Hematopoietic multipotent progenitor cell treated with erythropoietin and hydrocortisone succinate and interleukin-3 and kit ligand, for 4 days (in vitro differentiated cells): ENCODE data around the gene KCNQ1.

Experiments used
- DNase-seq: peaks from one replicate; pipeline ENCODE4 v3.0.0-alpha.2; 2015

Gene KCNQ1

DNA sequence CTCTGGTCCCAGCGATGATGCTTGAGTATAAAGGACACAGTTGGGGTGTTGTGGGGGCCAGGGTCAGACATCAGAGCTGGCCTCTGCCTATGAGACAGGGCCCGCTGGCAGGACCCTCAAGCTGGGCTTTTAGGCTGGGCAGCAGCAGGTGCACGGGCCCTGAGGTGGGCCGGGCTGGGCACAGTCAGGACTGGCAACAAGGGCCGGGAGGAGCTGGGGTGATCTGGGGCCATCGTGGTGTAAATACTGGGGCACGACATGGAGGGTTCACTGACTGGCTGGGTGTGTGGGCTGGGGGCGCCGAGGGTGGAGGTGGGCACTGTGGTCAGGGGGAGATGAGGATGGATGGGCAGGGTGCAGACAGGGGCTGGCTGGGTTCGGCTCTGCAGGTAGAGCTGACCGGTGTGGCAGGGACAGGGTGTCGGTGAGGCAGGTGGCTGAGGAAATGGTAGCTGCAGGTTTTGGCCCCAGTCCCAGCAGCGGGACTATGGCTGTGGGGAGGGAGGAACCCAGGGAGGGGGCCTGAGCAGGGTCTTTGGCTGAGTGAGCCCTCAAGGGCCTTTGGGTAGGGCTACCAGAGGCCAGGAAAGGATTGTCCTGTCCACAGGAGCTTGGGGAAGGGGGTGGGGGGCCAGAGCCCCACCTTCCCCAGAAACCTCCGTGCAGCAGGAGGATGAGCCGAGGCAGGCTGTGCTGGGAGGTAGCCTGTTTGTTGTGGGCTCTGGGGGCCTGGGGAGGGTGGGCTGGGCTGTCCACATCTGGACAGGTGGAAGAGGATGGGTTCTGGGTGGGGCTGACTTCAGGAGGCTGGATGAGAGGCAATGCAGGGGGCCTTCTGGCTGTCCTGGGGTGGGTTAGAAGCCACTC lies 81.4 kb downstream of the KCNQ1 start:
- DNase-seq, result no peak

DNA sequence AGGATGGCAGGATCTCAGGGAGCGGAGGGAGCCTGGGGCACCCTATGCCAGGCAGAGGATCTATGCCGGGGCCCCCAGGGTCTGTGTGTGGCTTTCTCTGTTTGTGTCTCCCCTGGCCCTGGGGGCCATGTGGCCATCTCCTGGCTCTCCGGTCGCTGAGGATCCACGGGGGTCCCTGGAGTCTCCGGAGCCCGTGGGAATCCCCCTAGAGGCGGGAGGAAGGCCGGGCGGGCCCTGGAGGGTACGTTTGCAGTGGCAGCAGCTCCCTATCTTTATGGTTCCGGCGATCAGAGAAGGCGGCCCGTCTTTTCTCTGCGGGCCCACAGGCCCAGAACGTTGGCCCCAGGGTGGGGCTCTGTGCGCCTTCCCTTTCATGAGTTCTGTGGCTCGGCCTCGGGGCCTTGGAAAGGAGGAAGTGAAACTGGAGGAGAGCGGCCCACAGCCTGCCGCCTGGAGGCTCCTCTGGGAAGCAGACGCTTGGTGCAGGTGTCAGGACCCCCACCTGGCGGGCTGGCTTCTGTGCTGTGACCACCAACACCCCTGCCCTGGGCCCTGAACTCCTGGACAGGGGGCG lies 82.1 kb downstream of the KCNQ1 start:
- peak; percentile 67 for DNase-seq

DNA sequence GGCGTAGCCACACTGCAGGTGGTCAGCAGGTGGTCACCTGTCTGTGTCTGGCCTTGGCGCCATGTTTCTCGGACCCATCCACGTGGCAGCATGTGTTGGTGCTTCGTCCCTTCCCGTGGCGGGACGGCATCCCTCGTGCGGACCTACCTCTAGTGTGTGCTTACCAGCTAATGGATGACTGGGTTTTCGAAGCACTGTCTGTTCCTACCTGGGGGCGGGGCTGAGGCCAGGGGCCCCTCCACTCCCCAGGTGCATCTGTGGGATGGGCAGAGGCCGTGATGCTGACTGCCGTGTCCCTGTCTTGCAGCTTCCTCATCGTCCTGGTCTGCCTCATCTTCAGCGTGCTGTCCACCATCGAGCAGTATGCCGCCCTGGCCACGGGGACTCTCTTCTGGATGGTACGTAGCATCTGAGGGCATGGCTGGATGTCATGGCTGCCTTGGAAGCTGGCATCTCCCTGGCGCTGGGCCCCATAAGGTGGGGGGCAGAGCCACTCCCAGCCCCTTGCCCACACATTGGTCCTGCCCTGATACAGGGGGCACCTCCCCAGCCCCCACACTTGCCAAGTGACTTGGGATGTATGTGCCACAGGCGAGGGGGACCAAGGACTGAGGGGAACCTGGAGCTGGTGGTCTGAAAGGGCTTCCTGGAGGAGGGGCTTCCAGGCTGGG lies 82.9 kb downstream of the KCNQ1 start:
- no peak for DNase-seq

DNA sequence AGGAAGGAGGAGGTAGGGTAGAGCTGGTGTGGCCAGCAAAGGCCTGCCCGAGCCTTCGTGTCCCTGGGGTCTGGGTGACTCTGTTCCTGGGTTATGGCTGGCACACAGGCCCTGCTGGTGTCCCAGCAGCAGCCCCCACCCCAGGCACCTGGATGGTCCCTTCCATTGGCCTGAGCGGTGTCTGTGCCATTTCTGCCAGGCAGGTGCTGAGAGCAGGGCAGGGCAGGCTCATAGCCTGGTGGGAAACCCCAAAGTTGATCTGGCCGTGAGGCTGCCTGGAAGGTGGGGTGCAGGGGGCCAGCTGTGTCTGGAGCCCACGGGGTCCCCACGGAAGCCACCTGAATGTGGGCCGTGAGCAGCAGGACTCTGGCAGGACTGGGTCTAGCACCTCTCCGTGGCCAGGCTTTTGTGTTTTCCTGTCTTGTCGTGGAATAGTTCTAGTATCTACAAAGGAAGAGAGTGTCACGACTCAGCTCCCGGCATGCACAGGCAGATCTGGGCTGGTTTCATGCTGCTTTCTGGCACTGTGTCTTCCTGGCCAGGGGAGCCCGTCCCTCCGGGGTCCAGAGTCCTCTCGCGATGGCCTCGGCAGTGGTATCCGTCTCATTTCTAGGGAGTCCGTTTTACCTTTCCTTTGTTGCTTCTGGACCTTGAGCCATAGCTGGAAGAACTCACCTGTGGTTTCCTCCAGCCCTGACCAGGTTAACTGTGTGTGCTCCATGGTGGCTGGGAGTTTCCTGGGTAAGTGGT lies 83.7 kb downstream of the KCNQ1 start:
- no peak for DNase-seq

DNA sequence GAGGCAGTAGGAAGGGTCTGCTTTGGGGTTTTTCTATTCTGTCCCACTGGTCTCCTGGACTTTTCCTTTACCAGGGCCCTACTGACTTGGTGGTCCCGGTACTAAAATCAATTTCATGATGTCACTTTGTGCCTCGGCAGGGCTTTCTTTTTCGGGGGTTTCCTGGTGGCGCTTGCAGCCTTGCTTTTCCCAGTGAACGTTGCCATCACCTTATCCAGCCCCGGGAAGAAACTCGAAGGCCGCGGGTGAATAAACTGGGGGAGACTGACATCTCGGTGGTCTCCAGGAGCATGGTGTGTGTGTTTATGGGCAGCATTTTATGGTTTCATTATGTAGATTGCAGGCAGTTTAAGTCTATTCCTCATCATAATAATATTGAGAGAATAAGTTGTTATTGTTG lies 84.4 kb downstream of the KCNQ1 start:
- no peak for DNase-seq

DNA sequence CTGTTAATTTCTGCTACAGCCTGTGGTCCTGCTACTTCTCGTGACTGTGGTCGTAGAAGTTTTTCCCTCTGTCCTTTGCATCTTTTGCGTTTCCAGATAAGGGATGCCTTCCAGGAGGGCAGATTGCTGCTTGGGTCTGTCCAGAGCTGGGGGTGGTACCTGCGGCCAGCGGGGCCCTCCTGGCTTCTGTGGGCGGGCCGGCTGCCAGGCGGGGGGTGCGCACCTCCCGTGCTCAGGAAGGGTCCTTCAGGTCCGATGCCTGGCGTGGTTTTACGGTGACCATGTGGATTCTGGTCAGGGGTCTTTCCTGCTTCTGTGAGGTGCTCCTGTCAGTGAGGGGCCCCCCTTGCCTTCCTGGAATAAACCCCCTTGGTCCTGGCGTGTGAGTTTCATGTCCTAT lies 84.8 kb downstream of the KCNQ1 start:
- DNase-seq, result no peak

DNA sequence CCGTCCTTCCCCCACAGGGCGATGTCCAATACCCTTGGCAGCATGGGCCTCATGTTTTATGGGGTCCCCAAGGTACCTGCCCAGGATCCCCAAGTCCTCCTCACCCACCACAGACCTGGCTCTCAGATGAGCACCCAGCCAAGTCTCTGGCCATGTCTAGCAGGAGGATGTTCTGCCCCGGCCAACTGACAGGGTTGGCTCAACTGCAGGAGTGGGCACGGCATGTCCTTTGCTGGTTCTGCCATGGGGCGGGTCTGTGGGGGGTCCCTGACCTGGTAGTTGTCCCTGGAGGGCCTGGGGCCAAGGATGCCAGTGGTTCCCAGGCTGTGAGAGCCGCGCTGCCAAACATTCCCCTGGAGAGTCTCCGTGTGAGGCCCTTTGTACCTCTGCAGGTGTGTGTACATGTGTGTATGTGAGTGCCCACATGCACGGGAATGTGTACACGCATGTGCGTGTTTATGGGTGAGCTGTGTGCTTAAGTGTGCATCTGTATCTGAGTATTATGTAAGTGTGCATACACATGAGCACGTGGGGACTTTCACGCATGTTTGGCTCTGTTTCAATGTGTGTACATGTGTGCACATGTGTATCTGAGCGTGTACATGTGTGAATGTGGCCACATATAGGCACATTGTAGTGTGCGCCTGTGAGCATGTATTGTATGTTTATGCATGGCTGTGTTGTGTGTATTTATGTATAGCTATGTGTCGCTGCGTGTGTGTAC lies 85.5 kb downstream of the KCNQ1 start:
- DNase-seq, result no peak

DNA sequence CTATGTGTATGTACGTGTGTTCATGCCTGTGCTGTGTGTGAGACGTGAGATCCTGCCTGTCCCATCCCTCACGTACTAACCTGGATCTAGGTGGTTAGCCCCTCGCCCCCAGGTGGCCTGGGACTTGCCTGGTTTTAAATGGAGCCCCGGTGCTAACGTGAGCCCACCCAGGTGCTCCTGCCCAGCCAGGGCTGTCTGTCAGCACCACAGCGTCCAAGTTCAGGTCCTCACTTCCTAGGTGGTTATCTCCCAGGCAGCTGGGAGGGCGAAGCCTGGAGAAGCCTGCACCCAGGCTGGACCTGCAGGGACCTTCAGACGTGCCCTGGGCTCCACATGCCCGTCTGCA lies 86.0 kb downstream of the KCNQ1 start:
- no peak for DNase-seq

DNA sequence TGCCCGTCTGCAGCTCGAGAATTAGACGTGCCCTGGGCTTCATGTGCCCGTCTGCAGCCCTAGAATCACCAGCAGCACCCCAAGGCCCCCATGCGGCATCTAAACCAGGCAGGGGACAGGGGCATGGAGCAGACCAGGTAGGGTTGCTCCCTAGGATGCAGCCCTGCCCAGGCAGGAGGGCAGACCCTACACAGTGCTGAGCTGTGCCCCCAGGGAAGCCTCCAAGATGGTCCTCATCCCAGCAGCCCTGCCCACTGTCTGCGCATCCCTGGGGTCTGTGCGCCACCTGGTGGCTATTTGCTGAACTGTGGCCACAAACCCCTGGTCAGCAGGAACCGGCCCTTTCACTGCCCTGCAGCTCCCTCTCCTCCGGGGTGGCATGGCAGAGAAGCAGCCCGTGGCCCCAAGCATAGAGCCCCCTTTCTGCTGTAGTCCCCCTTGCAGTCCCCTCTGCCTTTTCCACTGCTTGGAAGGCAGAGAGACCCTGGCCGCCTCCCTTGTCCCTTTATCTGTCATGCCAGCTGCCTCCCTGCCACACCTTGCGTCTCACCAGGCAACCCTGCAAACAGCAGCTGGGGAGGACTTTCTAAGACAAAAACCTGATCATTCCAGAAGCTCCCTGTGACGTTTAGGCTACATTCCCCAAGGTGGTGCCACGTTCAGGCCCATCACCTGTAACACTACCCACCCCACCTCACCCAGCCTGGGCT lies 86.6 kb downstream of the KCNQ1 start:
- DNase-seq, result peak; percentile 72

DNA sequence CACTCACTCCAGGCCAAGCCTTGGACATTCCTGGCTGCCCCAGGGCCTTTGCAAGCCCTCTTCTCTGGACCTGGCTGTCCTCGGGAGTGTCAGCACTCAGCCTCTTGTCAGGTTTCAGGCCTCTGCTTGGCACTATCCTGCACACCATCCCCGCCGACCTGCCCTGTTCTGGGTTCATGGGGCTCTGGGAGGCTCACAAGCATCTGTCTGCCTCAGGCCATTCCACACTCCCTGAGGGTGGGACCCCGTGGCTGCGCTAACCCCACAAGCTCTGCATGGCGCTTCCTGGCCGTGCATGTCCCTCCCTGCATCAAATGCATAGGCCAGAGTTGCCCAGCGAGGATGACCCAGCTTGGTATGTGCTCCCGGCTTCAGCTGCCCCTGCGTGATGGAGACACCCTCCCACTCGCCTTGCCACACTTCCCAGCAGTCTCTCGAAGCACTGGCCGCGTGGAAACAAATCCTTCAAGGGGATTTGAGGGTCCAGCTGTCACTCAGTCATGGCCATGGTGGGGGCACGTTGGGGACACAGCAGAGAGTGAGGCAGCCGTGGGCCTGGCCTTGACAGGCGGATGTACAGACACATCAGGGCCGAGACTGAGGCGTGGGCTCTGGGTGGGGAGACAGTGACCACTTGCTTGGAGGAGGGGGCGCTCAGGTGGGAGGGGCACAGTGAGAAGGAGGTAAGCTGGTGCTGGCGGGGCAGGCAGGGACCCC lies 87.3 kb downstream of the KCNQ1 start:
- no peak for DNase-seq

DNA sequence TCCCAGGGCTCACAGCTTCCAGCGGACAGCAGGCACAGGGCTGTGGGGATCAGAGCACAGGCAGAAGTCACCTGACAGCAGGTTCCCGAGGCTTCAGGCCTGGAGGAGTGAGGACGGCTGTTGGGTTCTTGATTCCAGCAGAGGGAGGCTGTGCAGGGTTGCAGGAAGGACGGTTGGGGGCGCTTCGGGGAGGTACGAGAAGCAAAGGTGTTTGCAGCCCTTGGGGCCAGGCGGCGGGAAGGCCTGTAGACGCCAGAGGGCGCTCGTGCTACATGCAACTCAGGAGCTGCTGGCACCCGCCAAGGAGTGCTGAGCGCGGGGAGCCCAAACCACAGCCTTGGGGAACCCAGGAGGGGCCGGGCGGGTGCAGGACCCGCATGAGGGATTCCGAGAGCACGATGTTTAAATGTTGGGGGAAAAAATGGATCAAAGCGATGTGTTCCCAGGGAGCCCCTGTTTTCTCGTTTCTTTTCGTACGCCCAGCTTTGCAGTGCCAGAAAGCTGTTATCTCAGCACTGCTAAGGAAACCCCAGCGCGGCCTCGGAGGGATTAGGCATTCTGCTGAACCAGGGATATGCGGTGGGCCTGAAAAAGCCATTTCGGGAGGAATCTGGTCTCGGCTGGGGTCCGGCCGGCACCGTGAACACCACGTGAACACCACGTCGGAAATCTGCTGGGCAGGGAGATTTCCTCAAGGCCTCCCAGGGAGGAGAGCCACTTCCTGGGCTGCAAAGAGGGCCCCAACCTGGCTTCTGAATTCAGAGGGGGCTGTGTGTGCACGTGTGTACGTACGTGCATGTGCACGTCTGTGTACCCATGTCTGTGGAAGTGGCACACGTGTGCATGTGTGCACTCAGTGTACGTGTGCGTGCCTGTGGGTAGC lies 88.1 kb downstream of the KCNQ1 start:
- peak; percentile 96 for DNase-seq

DNA sequence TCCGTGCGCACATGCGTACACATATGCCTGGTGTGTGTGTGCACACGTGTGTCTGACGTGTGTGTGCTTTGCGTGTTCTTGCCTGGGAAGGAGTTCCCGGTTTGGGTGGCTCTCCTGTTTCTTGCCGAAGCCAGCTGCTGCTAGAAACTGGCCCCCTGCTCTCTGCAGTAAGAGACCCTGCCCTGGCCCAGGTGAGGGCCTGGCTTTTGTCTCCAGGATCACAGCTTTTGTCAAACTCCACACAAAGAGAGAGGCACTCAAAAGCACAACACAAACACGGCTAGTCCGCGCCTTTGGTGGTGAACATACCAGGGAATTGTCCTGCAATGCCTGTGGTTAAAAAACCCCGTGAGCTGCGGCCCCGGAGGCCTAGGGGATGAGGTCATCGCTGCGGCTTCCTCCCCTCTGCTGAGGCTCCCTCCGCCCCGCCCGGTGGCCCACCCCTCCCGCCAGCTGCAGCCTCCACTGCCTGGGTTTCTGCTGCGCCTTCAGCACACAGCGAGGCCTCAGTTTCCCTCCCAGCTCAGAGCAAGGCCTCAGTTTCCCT lies 88.9 kb downstream of the KCNQ1 start:
- peak; percentile 93 for DNase-seq

DNA sequence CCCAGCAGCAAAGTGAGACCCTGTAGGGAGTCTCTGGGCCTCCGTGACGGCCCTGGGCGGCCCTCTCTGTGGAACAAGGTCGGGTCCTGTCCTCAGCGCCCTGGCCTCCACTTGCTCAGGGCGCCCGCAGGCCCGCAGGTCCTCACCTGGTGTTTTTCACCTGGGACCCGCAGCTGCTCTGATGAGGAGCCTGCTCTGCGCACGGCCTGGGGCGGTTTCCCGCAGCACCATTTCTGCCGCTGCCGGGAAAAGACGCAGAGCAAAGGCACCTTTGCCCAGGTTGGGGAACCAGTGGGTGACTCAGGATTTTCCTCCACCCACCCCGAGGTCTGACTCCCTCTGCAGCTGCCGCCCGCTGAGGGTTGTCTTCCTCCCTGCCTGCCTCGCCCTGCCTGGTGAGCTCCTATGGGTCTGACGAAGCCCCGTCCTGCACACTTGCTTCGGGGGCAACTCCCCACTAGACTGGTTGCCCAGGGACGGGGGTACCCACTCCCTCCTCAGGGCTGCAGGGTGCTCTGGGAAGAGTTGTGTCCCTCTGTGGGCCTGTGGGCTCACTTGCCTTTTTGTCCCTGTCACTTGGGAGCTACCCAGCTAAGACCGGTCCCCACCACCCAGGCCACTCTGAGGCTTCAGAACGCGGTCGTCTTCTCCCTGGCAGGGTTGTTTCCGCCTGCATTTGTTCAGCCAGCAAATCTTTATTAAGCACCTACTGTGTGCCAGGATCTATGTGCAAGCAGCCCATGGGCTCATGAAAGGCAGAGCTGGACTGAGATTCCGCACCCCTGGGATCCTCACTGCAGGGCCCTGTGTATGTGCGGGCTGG lies 89.5 kb downstream of the KCNQ1 start:
- DNase-seq, result peak; percentile 39

DNA sequence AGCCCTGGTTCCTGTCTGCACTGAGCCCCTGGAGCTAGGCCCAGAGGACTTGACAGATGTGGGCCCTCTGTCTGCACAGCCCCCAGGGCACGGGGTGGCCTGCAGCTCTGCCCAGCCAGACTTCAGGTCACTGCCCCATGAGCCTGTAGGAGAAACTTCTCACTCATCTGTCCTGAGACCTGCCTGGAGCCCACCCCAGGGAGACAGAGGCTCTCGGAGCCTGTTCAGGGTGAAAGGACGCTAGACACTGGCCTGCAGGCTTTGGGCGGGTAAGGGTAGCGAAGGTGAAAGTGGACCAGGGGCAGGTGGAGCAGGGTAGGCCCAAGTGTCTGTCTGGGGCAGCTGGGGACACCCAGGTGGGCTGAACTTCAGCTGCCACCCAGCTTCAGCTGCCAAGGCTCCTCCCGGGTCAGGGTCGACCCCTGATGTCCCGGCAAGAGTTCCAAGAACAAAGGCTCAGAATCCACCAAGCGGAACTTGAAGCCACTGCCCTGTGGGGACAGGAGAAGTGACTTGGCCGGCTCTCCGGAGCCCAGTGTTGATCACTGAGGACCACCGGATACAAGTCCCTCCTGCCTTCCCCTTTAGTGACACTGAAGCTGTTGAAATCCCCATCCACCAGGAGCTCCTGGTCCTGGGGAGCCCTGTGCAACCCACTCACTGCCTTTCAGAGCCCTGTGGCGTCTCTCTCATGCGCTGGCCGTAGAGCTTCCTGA lies 90.3 kb downstream of the KCNQ1 start:
- DNase-seq, result no peak

DNA sequence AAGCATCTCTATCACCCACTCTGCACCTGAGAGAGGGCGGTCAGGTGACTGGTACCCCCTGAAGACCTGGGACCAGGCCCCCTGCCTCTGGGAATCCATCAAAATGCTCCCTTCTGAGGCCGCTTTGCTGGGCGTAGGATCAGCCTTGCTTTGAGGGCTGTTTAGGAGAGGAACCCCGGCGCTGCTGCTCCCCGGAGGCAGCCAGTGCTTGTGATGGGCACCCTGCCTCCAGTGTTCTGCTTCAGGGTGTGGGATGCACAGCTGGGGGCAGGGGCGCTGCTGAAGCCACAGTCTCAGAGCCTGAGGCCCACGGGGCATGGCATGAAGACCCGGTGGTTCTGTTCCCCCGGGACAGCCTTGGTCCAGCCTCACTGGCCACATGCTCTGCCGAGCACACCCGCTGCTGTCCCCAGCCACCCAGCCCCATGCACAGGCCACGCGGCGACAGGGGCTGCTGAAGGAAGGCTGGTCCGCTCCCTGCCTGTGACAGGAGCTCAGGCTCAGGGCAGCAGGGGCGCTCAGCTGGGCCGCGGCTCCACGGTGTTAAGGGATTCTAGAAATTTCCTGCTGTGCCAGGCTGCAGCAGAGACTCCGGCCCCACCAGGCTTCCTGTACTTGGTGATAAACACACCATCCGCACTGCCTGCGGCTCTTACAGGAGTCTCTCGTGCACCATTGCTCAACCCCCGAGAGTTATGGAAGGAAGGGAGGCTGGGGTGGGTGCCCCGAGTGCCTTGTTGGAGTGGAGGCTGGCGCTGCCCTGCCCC lies 91.0 kb downstream of the KCNQ1 start:
- peak; percentile 73 for DNase-seq

DNA sequence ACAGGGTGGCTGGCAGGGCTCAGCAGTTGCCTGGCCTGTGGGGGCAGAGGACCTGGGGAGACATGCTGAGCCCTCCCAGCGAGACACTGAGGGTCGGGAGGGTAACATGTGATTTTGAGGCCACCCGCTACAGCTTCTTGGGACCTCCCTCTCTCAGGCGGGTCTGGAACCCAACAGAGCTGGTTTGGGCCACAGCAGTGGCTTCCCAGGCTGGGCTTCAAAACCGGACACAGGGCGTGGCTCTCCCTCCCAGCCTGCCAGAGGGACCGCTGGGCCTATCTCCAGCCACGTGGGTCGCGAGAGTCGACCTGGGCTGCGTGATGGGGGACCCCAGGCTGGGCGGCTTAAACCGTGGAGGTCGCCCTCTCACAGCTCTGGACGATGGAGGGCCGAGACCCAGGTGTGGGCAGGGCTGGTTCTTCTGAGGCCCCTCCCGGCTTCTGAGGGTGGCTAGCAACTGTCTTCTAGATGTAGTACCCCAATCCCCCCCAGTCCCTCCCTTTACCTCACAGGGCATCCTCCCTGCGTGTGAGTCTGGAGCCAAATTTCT lies 91.7 kb downstream of the KCNQ1 start:
- no peak for DNase-seq

DNA sequence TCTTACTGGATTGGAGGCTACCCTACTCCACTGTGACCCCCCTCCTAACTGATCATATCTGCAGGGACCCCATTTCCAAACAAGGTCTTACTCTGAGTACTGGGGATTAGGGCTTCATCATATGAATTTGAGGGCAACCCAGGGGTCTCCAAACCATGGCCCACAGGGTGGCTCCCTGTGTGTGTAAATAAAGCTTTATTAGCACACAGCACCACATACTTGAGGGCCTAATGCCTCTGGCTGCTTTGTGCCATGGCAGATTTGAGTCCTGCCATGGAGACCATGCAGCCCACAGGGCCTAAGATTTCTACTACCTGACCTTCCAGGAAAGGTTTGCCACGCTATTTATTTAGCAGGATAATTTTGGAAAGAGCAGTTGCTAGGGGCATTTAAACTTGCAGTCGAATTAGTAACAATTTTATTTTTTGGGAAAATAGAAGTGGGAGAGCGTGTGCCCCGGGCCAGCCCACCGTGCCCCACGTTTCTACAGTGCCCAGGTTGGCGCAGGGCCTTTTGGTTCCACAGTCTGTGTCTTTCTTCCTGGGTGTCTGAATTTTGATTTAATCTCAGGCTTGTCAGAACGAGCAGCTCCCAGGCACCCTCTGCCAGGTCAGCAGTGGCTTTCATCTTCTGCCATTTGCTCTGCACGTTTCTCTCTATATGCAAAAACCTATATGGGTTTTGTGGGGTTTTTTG lies 92.3 kb downstream of the KCNQ1 start:
- DNase-seq, result no peak
